GM21717 (cell line): ENCODE data around the gene LBH.

Source experiments
- ATAC-seq: cut with Tn5 transposase; IDR thresholded peaks from one replicate; pipeline ENCODE4 v1.9.1; 2021; ENCODE audit warnings: mild to moderate bottlenecking, moderate library complexity; ENCODE audit not compliant: unreplicated experiment

LBH gene

DNA sequence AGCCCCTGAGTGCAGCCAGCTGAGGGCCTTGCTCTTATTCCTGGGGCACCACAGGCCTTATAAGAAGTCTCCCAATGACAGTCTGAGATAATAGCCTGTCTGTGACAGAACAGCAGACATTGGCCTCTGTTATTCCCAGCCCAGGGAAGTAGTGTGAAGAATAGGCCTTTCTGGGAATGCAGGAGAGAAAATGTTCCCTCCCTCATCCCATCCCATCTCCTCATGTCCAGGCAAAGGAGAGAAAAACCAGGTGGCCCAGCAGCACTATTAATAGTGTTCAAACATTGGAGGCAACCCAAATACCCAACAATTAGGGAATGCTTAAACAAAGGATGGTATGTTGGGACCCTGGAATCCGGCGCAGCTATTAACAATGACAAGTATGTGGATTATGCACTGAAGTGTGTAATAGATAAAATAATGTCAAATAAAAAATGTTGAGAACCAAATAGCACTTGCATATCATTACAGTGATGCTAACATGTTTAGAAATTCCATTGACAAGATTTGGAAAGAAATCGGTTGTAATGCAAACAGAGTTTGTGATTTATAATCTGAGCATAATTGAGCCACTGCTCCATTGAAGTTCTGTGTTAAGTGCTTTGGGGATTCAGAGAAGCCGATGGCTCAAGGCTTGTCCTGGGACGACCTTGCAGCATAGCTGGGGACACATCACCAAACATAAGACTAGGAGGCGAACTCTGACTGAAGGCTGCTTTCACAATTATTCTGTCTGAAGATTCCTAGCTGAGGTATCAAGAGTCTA, 69.3 kb downstream of the LBH start:
- ATAC-seq: no peak

DNA sequence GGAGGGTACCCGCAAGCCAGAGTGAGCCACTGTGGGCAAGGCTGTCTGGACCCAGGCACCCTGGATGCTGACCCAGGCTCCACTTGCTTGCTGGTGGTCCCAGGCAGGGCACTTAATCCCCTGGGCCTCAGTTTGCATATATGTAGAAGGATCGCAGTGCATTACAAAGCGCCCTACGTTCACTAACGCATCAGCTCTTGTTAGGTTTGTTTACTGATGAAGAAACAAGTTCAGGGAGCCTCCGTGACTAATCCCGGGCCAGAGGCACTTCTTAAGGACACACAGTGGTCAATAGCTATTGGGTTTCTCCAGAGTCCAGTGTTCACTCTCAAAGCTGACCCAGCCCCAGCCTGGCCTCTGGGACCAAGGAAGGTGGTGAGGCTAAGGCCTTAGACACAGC, 70.2 kb downstream of the LBH start:
- ATAC-seq: no peak

DNA sequence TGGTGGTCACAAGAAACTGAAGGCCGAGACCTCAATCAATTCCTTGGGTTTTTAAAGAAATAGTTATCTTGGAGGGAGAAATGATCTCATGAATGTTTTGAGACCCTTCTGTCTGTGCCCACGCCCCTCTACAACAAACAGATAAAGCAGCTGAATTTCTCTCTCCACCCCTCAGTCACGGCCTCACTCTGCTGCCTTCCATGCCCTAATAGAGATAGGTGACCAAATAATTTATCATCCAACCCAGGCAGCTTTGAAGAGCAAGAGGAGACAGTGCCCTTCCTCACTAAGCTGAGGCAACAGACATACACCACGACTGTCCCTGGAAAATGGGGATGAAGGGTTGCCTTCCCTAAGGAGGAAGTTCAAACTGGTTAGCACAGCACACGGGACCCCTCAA, 71.2 kb downstream of the LBH start:
- no peak for ATAC-seq

DNA sequence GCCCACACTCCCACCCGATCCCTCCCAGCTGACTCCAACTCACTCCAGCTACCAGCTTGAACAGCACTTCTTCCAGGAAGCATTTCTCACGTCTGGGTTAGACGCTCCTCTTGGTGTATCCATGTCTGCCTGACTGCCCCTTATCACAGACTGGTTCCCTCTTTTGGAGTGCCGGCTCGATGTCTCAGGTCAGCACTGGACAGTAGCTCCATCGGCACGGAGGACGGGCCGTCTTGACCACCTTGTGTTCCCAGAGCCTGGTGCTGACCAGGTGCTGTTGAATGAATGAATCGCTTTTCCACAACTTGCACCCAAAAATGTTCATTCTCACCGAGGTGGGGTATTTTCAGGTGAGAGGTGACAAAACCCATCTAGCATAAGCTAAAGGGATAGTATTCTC, 71.8 kb downstream of the LBH start:
- ATAC-seq: no peak

DNA sequence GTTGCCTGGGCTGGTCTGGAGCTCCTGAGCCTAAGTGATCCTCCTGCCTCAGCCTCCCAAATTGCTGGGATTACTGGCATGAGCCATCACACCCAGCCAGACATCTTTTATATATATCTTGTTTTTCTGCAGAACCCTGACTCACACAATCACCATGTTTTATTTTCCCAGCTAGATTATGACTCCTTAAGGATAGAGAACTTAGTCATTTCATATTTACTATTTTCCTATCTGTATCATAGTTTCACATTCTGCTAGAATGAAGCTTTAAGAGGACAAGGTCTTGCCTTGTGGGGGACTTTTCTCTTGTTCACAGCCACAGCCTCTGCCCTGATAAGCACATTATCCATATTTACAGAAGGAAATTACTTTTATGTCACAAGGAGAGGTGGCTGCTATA, 73.9 kb downstream of the LBH start:
- no peak for ATAC-seq

DNA sequence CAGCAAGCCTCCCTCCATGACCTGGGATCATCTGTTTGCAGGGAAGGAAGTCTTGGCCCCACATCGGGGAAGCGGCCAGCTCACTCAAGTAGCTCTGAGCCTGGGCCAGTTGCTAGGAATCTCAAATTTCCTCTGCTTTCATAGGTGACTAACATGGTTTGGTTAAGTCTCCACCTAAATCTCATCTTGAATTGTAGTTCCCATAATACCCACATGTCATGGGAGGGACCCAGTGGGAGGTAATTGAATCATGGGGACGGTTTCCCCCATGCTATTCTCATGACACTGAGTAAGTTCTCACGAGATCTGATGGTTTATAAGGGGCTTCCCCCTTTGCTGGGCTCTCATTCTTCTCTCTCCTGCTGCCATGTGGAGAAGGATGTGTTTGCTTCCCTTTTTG, 75.2 kb downstream of the LBH start:
- no peak for ATAC-seq

DNA sequence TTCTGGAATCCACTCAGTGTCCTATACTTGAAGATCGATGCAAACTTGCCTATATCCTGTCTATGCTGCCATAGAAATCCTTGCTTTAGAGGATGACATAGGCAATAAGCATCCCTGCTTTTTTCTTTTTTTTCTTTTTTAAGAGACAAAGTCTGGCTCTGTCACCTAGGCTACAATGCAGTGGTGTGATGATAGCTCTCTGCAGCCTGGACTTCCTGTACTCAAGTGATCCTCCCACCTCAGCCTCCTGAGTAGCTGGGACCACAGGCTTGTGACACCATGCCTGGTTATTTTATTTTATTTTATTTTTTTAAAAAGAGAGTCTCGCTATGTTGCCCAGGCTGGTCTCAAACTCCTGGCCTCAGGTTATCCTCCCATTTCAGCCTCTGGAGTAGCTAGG, 76.9 kb downstream of the LBH start:
- no peak for ATAC-seq
